ENCODE results near the gene CCL24.
"Not testable (repeated sequence)": the region's sequence is repeated elsewhere in the genome, so short reads cannot be mapped to it uniquely, and the experiment has no call there.

Gene CCL24

GRCh38 chr7:75779516-75779915 lies 34.1 kb downstream of the CCL24 start:
- not testable (repeated sequence) for DNase-seq

GRCh38 chr7:75779035-75779434 lies 34.6 kb downstream of the CCL24 start:
- DNase-seq, result not testable (repeated sequence)

- no peak for DNase-seq
Observed at GRCh38 chr7:75776295-75776971, 37.2 kb downstream of the CCL24 start.

GRCh38 chr7:75773958-75774357 lies 39.6 kb downstream of the CCL24 start:
- not testable (repeated sequence) for DNase-seq

- no peak for DNase-seq
Observed at GRCh38 chr7:75772081-75773077, 41.2 kb downstream of the CCL24 start, which contains the start of gene CCL26. Gene CCL26, minus strand, starts transcription at chr7:75772211. Its CDS starts 35 bp downstream, at chr7:75772176.

- DNase-seq, result no peak
Observed at GRCh38 chr7:75771224-75771623, 42.4 kb downstream of the CCL24 start.

- DNase-seq, result no peak
Observed at GRCh38 chr7:75762350-75762917, 51.2 kb downstream of the CCL24 start.

- DNase-seq, result not testable (repeated sequence)
Observed at GRCh38 chr7:75761801-75762200, 51.8 kb downstream of the CCL24 start.

All from NCI-H146 (cell line).